K562 (cell line): ENCODE results near the gene CRYBG3. TPM values are rescaled to one million over a fixed set of nuclear protein-coding genes. Genes with fewer than 3 reads are reported as not detected.

Experiments
- ATAC-seq: fragments of 200-7000 bp; cut with Tn5 transposase; 3 replicates; pipeline ENCODE4 v1.9.1; 2020; ENCODE audit warnings: moderate library complexity
- BruUV-seq: library from RNA; stranded (reverse); fragments of 400-500 nt; replicated peaks from 2 replicates; lab custom pipeline; 2021; lab: Mats Ljungman, UMichigan
- CTCF ChIA-PET: fragments of 300-600 bp; formaldehyde crosslinking; extraction: SDS; loops from one replicate; lab custom pipeline; 2021; ENCODE audit warnings: low intra/inter-chr PET ratio; lab: Yijun Ruan, JAX
- POLR2A ChIA-PET: fragments of 300-600, 350-650 bp; sonication (Branson Sonifier 250); formaldehyde crosslinking; extraction: SDS; loops from one replicate; lab custom pipeline; 2021; ENCODE audit warnings: antibody characterized with exemption, inconsistent platforms; lab: Yijun Ruan, JAX
- DNase-seq, 4 experiments: peaks; one replicate each; pipeline versions ENCODE4 v3.0.0 to v3.0.0-alpha.2; 2011 to 2018; ENCODE audit warnings: low spot score in 3 of 4, mixed read lengths in 3 of 4; ENCODE audit errors: extremely low read depth in 1 of 4
- FAIRE-seq: peaks from 2 replicates; lab custom pipeline; 2011; peaks lifted over from hg19 to GRCh38; lab: Jason Lieb, UNC
- H2AFZ ChIP-seq: 2 replicates; pipeline ENCODE4 v1.6.0; 2011; ENCODE audit warnings: low read depth, low read length, control low read depth, inconsistent platforms
- H3K27ac ChIP-seq: fragments of 200-600 bp; 3 replicates; pipeline ENCODE4 v1.8.0; 2011; ENCODE audit warnings: low read depth, mild to moderate bottlenecking, control low read depth, inconsistent platforms, low read length, moderate library complexity, mixed read lengths; ENCODE audit errors: extremely low read depth
- H3K27me3 ChIP-seq, 2 experiments: fragments of 300-600 bp in 1 of 2; 2 replicates in 1 of 2; 3 replicates in 1 of 2; pipeline versions ENCODE4 v1.6.0 to v1.8.0; 2011; ENCODE audit warnings: inconsistent platforms in 2 of 2, low read length in 2 of 2, mild to moderate bottlenecking in 1 of 2, mixed read lengths in 1 of 2, moderate library complexity in 1 of 2; ENCODE audit not compliant: control insufficient read depth in 2 of 2, insufficient read depth in 2 of 2
- H3K36me3 ChIP-seq: fragments of 300-600 bp; 3 replicates; pipeline ENCODE4 v1.8.0; 2011; ENCODE audit warnings: mild to moderate bottlenecking, low read length, inconsistent platforms; ENCODE audit not compliant: control insufficient read depth, insufficient read depth
- H3K4me1 ChIP-seq, 2 experiments: fragments of 200-600 bp in 1 of 2; replicated peaks in 1 of 2; 2 replicates in 1 of 2; 3 replicates in 1 of 2; pipeline versions ENCODE4 v1.5.1 to v1.8.0; 2011; ENCODE audit warnings: inconsistent platforms in 2 of 2, low read length in 2 of 2, mild to moderate bottlenecking in 1 of 2, mixed read lengths in 1 of 2, moderate library complexity in 1 of 2; ENCODE audit not compliant: control insufficient read depth in 2 of 2, insufficient read depth in 2 of 2
- H3K4me2 ChIP-seq: 2 replicates; pipeline ENCODE4 v1.6.1; 2011; ENCODE audit warnings: low read length, control low read depth, inconsistent platforms, mixed read lengths; ENCODE audit not compliant: insufficient read depth
- H3K4me3 ChIP-seq: fragments of 200-600 bp; sonication (generic), shearing (Covaris generic); 2 replicates; pipeline ENCODE4 v1.5.1; 2016; ENCODE audit warnings: control low read depth, inconsistent platforms
- H3K79me2 ChIP-seq: fragments of 200-600 bp; 3 replicates; pipeline ENCODE4 v1.8.0; 2011; ENCODE audit warnings: low read length, inconsistent platforms; ENCODE audit not compliant: control insufficient read depth, insufficient read depth
- H3K9ac ChIP-seq, 2 experiments: 2 replicates each; pipeline versions ENCODE4 v1.6.0 to v1.6.1; 2011; ENCODE audit warnings: low read depth in 2 of 2, low read length in 2 of 2, control low read depth in 1 of 2, inconsistent platforms in 1 of 2, mild to moderate bottlenecking in 1 of 2, mixed read lengths in 1 of 2; ENCODE audit not compliant: insufficient read depth in 1 of 2
- H3K9me1 ChIP-seq: one replicate; pipeline ENCODE4 v1.6.0; 2011; ENCODE audit warnings: inconsistent platforms, mild to moderate bottlenecking, low read length, moderate library complexity; ENCODE audit not compliant: control insufficient read depth, insufficient read depth
- H3K9me3 ChIP-seq: replicated peaks from 2 replicates; pipeline ENCODE4 v1.5.1; 2011; ENCODE audit warnings: low read depth, low read length, inconsistent platforms; ENCODE audit not compliant: control insufficient read depth, insufficient read depth
- H4K20me1 ChIP-seq: replicated peaks from 2 replicates; pipeline ENCODE4 v1.6.1; 2011; ENCODE audit warnings: low read length, inconsistent platforms, mixed read lengths; ENCODE audit not compliant: control insufficient read depth, insufficient read depth
- BHLHE40 ChIP-seq: IDR thresholded peaks from 2 replicates; pipeline ENCODE4 v1.6.1; 2011; ENCODE audit warnings: low read length, improper control_type of control experiment
- CTBP1 ChIP-seq: fragments of 450-650 bp; IDR thresholded peaks from 2 replicates; pipeline ENCODE4 v1.6.1; 2016; ENCODE audit warnings: borderline replicate concordance
- HLTF ChIP-seq: fragments of 450-650 bp; IDR thresholded peaks from 2 replicates; pipeline ENCODE4 v1.6.1; 2016
- KLF13 ChIP-seq: fragments of 450-650 bp; IDR thresholded peaks from 2 replicates; pipeline ENCODE4 v1.6.1; 2016; ENCODE audit warnings: missing genetic modification characterization, low read depth, mild to moderate bottlenecking, missing compliant biosample characterization, moderate library complexity, borderline replicate concordance
- LEF1 ChIP-seq: fragments of 450-650 bp; IDR thresholded peaks from 2 replicates; pipeline ENCODE4 v1.6.1; 2016; ENCODE audit warnings: mild to moderate bottlenecking
- MYC ChIP-seq, 2 experiments: fragments of 250-450 bp in 1 of 2; sonication (Bioruptor Pico) in 1 of 2; IDR thresholded peaks; 2 replicates each; pipeline versions ENCODE4 v1.5.1 to v1.6.1; 2012 to 2021; ENCODE audit warnings: low read depth in 2 of 2, borderline replicate concordance in 1 of 2, improper control_type of control experiment in 1 of 2, low read length in 1 of 2, mild to moderate bottlenecking in 1 of 2, moderate library complexity in 1 of 2
- SRSF3 ChIP-seq: fragments of 200-400 bp; formaldehyde crosslinking; IDR thresholded peaks from 2 replicates; pipeline ENCODE4 v1.6.1; 2016; ENCODE audit warnings: mild to moderate bottlenecking, low read length, moderate library complexity; ENCODE audit not compliant: insufficient read depth
- STAT5B ChIP-seq: fragments of 250-450 bp; sonication (Bioruptor Pico); IDR thresholded peaks from 2 replicates; pipeline ENCODE4 v1.8.0; 2021; ENCODE audit warnings: mild to moderate bottlenecking, inconsistent platforms
- TAF9B ChIP-seq: fragments of 450-650 bp; IDR thresholded peaks from 2 replicates; pipeline ENCODE4 v1.6.1; 2018; ENCODE audit warnings: mild to moderate bottlenecking; ENCODE audit not compliant: partially characterized antibody
- ZNF274 ChIP-seq: IDR thresholded peaks from 2 replicates; pipeline ENCODE4 v1.6.1; 2011; ENCODE audit warnings: low read depth, mild to moderate bottlenecking, low read length, moderate library complexity, borderline replicate concordance
- ZNF354B ChIP-seq: fragments of 250-450 bp; sonication (Bioruptor Pico); IDR thresholded peaks from 2 replicates; pipeline ENCODE4 v1.4.0; 2020
- ZNF507 ChIP-seq: conservative IDR thresholded peaks from 2 replicates; pipeline ENCODE4 v1.6.1; 2017; ENCODE audit warnings: missing genetic modification characterization, missing compliant biosample characterization
- ZNF76 ChIP-seq: fragments of 250-450 bp; sonication (Bioruptor Pico); IDR thresholded peaks from 2 replicates; pipeline ENCODE4 v1.4.0; 2020; ENCODE audit warnings: mild to moderate bottlenecking, moderate library complexity, borderline replicate concordance
- ZNF766 ChIP-seq: fragments of 200-800 bp; sonication (Bioruptor generic); conservative IDR thresholded peaks from 2 replicates; pipeline ENCODE4 v1.6.1; 2016; ENCODE audit warnings: missing genetic modification characterization, missing compliant biosample characterization
- ZSCAN29 ChIP-seq: fragments of 450-650 bp; IDR thresholded peaks from 2 replicates; pipeline ENCODE4 v1.6.1; 2017
- WGBS: fragments of 100-300 bp; shearing (Covaris generic); methylation state at CpG from one replicate; pipeline ENCODE4 v1.1.6; 2016; ENCODE audit warnings: low coverage, mixed read lengths; ENCODE audit not compliant: insufficient coverage; ENCODE audit errors: missing lambda C conversion rate; 5-methylcytosine and 5-hydroxymethylcytosine counted together
- in situ Hi-C: fragments of 300-500 bp; cut with MboI; formaldehyde crosslinking; loops from 4 replicates; pipeline ENCODE4 v1.15.0; 2018; ENCODE audit warnings: inconsistent platforms, mixed read lengths
- intact Hi-C: fragments of 100-400 bp; cut with micrococcal nuclease; formaldehyde crosslinking; loops from 2 replicates; pipeline ENCODE4 v1.14.2; 2022
- polyA plus RNA-seq, 8 experiments: library from polyadenylated mRNA; depleted of rRNA in 4 of 8; stranded (reverse) in 5 of 8; unstranded in 3 of 8; fragments of >200 nt; fragmentation: Nextera tagmentation in 2 of 8; fragmentation: Illumina TruSeq in 1 of 8; extraction: Ambion mirVana in 2 of 8; extraction: Trizol in 1 of 8; gene quantifications; 2 replicates each; pipeline versions ENCODE4 v1.2.1 to v1.2.3, GENCODE V29; 2011 to 2014; ENCODE audit warnings: inconsistent platforms in 1 of 8, missing spikeins in 1 of 8
- total RNA-seq, 7 experiments: library from RNA; depleted of rRNA in 6 of 7; stranded (reverse); fragments of >200 nt in 6 of 7; fragmentation: Illumina TruSeq in 2 of 7; extraction: Trizol in 2 of 7; gene quantifications; 2 replicates each; pipeline versions ENCODE4 v1.2.1 to v1.2.3, GENCODE V29; 2011 to 2021; ENCODE audit warnings: low replicate concordance in 1 of 7

The CRYBG3 gene
- total and polyA plus RNA-seq, 9 of the 15 experiments (the other 6 are each of a cell fraction or from before 2014, with no cell fraction given): 0.08 to 0.72 (median 0.18) TPM

DNA sequence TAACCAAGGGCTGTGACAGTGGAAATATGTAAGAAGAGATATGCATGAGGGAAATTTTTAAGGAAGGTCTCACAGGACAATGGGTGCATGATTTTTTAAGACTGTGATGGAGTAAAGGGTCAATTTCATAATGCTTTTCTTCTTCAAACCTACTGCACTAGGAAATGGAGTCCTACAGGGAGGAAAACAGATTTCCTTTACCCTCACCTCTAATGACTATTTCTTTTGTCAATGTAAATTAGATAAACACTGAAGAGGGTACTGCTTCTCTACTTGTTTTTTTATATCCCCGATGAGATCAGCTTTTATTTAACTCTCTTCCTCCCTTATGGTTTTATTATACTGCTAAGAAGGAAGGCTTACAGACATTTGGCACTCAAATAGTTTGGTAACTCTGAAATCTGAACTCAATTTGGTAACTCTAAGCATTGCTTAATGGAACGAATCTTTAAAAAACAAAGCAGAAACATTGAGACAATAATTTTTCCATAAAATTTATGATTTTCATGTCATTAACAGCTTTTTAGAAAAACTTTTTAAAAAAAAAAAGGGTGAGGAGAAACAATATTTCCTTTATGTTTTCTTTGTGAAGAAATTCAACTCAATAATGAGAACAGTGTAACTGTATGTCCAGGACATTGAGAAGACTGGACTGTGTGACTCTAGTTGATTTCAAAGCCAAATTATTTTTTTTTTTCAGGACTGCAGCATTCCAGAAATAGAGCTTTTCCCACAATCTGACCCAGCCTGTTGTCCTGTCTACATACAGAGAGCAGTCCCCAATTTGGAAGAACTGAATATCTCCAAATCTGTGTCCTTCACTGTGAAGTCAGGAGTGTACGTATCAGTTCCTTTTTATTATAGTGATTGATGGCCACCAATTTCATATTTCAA is 64.4 kb downstream of the CRYBG3 start:
- CTCF ChIA-PET: no interaction called here
- no peak for FAIRE-seq
- POLR2A ChIA-PET: interaction anchor here (0.5 kb wide), 1 partner anchor 38 kb away, joined by 3 read pairs; no protein-coding TSS in a partner anchor

More for the DNA sequence above, 64.4 kb downstream of the CRYBG3 start:
- H3K9me3 ChIP-seq: no peaks in the 10 kb centered on the region
- no peaks in the 10 kb centered on the region for H4K20me1 ChIP-seq
- H3K27me3 ChIP-seq: no peaks in the 10 kb centered on the region
- no peak overlapping the region for H3K9ac ChIP-seq
- in situ Hi-C loops (no loop called here), intact Hi-C loops (no loop called here)
- no peak overlapping the region for H3K4me2 ChIP-seq
- H3K27ac ChIP-seq: no peak overlapping the region
- H2AFZ ChIP-seq: no peak overlapping the region
- H3K4me3 ChIP-seq: no peak overlapping the region
- H3K36me3 ChIP-seq: no peaks in the 10 kb centered on the region
- ATAC-seq: no peak
- no peaks in the 10 kb centered on the region for H3K79me2 ChIP-seq
- H3K9me1 ChIP-seq: no peaks in the 10 kb centered on the region
- 0% methylated on average over 3 of the region's 3 CpGs for WGBS
- DNase-seq: no peak
- TF ChIP-seq ZNF274: no peak
- TF ChIP-seq CTBP1: no peak
- TF ChIP-seq MYC (IDR thresholded peaks at IDR 0.05; ENCODE audit: low read depth, low read length): no peak
- no peak for TF ChIP-seq MYC (CRISPR knock-in tag; IDR thresholded peaks at IDR 0.05; ENCODE audit: borderline replicate concordance, low read depth)
- no peak for TF ChIP-seq ZNF354B (CRISPR knock-in tag)
- no peak for TF ChIP-seq LEF1
- no peak for TF ChIP-seq HLTF
- TF ChIP-seq TAF9B: no peak
- no peak for TF ChIP-seq STAT5B (CRISPR knock-in tag)
- no peak for TF ChIP-seq KLF13 (tag)
- TF ChIP-seq ZNF76: no peak
- TF ChIP-seq ZSCAN29: no peak
- TF ChIP-seq BHLHE40: no peak
- no peak for TF ChIP-seq ZNF507
- TF ChIP-seq ZNF766: no peak
- TF ChIP-seq SRSF3: no peak
- no TSS peak for BruUV-seq
- H3K4me1 ChIP-seq: no peaks in the 10 kb centered on the region; a peak in 1 of 5 replicates
